Pancreas (tissue), 10 donors: ENCODE data around the gene EPHB3. TPM values are rescaled to one million over a fixed set of nuclear protein-coding genes. Genes with fewer than 3 reads are reported as not detected.

ENCODE experiments used
- ATAC-seq, 4 donors: fragments of 200-7000 bp; cut with Tn5 transposase; one replicate each; pipeline versions ENCODE4 v1.8.0 to v1.9.1; 2020; ENCODE audit warnings: mild to moderate bottlenecking in 4 of 4, moderate library complexity in 4 of 4
- DNase-seq, 6 donors: peaks; one replicate each; pipeline ENCODE4 v3.0.0-alpha.2; 2020
- FAIRE-seq: peaks from 2 replicates; lab custom pipeline; 2012; peaks lifted over from hg19 to GRCh38; lab: Jason Lieb, UNC
- H3K27ac ChIP-seq, 4 donors: fragments of 200-600 bp; sonication (generic); 1 replicate in 3 of 4; 2 replicates in 1 of 4; pipeline versions ENCODE4 v1.5.0 to v1.8.0; 2020
- H3K27me3 ChIP-seq, 4 donors: fragments of 200-600 bp; one replicate each; pipeline ENCODE4 v1.8.0; 2021
- H3K36me3 ChIP-seq, 3 donors: fragments of 200-600 bp; sonication (generic) in 1 of 3; one replicate each; pipeline versions ENCODE4 v1.5.0 to v1.8.0; 2020 to 2021
- H3K4me1 ChIP-seq, 3 donors: fragments of 200-600 bp; one replicate each; pipeline ENCODE4 v1.8.0; 2021
- H3K4me3 ChIP-seq, 4 donors: fragments of 200-600 bp; sonication (generic) in 2 of 4; one replicate each; pipeline versions ENCODE4 v1.5.0 to v1.8.0; 2020 to 2021
- H3K9me3 ChIP-seq, 4 donors: fragments of 200-600 bp; one replicate each; pipeline ENCODE4 v1.8.0; 2021
- WGBS, 2 donors: extraction: QIAGEN DNeasy Blood & Tissue Kit; methylation state at CpG; one replicate each; pipeline ENCODE4 v1.1.7; 2013; 5-methylcytosine and 5-hydroxymethylcytosine counted together
- intact Hi-C, 3 donors: fragments of 100-400 bp; cut with DNase I; formaldehyde crosslinking; loops; one replicate each; pipeline versions ENCODE4 v1.11.1 to v1.14.2; 2022
- polyA plus RNA-seq, 2 donors: library from polyadenylated mRNA; stranded (reverse); fragments of 200-250 nt; gene quantifications; one replicate each; pipeline ENCODE4 v1.2.3, GENCODE V29; 2013
- total RNA-seq, 6 donors: library from RNA; stranded (reverse); fragmentation: NEBNext Ultra II Directional in 4 of 6; extraction: Animal tissue kit (Norgen Biotek cat#: 25700) in 4 of 6; gene quantifications; one replicate each; pipeline versions ENCODE4 v1.2.1 to v1.2.4, GENCODE V29; 2021 to 2023
- TF ChIP-seq, protein P1 (sequence below), 4 donors: fragments of 200-600 bp; sonication (generic) in 3 of 4; IDR thresholded peaks; one replicate each; pipeline versions ENCODE4 v1.5.0 to v1.8.0; 2021; ENCODE audit warnings: antibody characterized with exemption in 4 of 4
- donor health status: healthy with polysubstance abuse.
- donor health status: DM: no; HTN: no; CAD: no; lungs with moderate emphysema.
- donor health status: DM: no; HTN: no; CAD: no.
- donor health status: control.
- donor health status: control.
- donor health status: Bipolar disorder and iron deficiency.
- donor health status: DM: yes; HTN: yes; CAD: no.
- donor health status: DM: no; HTN: no; CAD: no.
- donor health status: DM: no; HTN: no; CAD: no.
- donor health status: DM: yes; HTN: yes; CAD: no.

EPHB3 gene
- total and polyA plus RNA-seq, 8 donors: 5.8 to 17.3 (median 12.5) TPM

DNA sequence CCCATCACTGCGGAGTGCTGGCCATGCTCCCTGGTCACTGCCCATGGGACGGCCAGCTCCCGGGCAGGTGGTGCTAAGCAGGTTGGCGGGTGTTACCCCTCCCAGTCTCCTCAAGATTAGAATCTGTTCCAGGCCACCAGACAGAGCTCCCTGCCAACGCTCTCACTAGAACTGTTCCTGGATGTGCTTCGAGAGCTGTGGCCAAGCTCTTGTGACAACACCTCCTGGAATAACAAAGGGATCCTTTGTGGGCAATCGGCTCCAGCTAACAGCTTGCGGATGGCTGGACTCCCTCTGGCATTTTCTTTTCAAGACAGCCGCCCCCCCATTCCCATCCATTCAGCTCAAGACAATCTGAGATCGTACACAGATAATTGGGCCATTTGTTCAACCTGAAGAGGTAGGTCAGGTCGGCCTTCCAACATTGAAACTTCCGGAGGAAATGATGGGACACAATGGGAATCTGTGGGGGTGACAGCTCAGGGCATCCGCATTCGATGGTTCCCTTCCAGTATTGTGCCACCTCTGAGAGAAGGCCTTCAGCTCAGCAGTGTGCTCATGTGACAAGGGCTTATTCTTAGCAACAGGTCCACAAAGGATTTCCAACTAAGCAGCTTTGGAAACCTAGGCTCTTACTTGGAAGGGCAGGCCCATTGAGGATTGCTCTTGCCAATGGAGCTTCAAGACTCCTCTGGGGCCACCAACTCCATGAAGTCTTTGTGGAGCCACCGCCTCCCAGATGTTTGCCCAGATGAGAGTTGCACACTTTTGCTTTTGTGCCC, 11.6 kb upstream of the EPHB3 start:
- no peaks in the 10 kb centered on the region for H3K9me3 ChIP-seq
- WGBS, 2 donors: 59 to 63% methylated on average over 15 of the region's 15 CpGs
- no peaks in the 10 kb centered on the region for H3K27me3 ChIP-seq
- no peaks in the 10 kb centered on the region for H3K36me3 ChIP-seq
- ATAC-seq (peak; percentile 17 to 80 (median 52)), DNase-seq (peak in 1 of 6 donors; percentile 29), FAIRE-seq (no peak)
- H3K27ac ChIP-seq: no peak overlapping the region
- intact Hi-C loops: no loop called here
- TF ChIP-seq, protein P1, sequence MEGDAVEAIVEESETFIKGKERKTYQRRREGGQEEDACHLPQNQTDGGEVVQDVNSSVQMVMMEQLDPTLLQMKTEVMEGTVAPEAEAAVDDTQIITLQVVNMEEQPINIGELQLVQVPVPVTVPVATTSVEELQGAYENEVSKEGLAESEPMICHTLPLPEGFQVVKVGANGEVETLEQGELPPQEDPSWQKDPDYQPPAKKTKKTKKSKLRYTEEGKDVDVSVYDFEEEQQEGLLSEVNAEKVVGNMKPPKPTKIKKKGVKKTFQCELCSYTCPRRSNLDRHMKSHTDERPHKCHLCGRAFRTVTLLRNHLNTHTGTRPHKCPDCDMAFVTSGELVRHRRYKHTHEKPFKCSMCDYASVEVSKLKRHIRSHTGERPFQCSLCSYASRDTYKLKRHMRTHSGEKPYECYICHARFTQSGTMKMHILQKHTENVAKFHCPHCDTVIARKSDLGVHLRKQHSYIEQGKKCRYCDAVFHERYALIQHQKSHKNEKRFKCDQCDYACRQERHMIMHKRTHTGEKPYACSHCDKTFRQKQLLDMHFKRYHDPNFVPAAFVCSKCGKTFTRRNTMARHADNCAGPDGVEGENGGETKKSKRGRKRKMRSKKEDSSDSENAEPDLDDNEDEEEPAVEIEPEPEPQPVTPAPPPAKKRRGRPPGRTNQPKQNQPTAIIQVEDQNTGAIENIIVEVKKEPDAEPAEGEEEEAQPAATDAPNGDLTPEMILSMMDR (IDR thresholded peaks at IDR 0.05): no peak
- no peak overlapping the region for H3K4me3 ChIP-seq
- H3K4me1 ChIP-seq: no peaks in the 10 kb centered on the region

DNA sequence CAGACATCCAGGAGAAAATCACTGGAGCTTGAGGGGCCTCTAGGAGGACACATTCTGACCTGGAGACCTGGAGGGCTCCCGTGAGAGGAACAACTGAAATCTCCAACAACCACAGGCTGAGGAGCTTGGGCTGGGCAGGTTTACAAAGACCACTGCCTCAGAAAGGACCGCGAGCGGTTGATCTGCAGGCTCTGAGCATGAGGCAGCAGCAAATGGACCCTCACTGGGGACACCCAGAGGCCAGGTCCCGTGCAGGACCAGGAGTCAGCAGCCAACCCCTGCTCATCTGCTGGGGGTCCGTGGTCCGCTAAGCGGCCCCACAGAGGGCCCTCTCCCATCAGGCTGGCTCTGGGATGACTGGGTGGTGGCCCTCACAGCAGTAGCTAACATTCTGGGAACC, 10.5 kb upstream of the EPHB3 start:
- no peak for ATAC-seq
- TF ChIP-seq, protein P1 (IDR thresholded peaks at IDR 0.05): no peak
- Histone ChIP-seq H3K27me3 (no peaks in the 10 kb centered on the region), H3K4me1 (no peaks in the 10 kb centered on the region), H3K9me3 (no peaks in the 10 kb centered on the region), H3K4me3 (no peak overlapping the region), H3K27ac (no peak overlapping the region), H3K36me3 (no peaks in the 10 kb centered on the region)
- 82 to 83% methylated on average over 8 of the region's 8 CpGs for WGBS, 2 donors
- intact Hi-C loops: no loop called here
- no peak for FAIRE-seq
- no peak for DNase-seq

DNA sequence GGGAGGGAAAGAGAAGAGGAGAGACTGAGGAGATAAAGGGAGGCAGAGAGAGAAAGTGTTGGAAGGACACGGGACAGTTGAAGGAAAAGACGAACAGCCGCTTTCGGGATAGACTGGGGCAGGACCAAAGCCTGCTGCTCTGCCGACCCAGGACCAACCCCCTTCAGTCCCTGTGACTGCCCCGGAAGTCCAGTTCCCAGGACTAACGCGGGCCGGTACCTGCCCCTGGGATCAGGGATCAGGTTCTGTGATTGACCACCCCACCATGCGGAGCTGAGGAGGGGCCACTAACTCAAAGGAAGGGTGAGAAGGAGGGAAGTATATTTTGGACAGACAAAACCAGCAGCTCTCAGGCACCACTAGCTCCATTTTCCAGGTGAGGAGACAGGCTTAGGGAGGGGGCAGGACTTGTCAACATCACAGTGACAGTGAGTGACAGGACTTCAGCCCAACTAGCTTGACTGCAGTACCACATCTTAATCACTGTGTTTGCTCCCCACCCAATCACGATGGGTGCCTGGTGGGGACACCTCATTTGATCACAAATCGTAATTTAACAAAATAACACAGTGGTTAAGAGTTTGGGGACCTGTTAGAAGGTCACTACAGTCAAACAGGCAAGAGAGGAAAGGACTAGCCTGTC, 9.8 kb upstream of the EPHB3 start:
- TF ChIP-seq, protein P1 (IDR thresholded peaks at IDR 0.05): no peak
- ATAC-seq (no peak), DNase-seq (no peak), FAIRE-seq (no peak)
- intact Hi-C loops: no loop called here
- Histone ChIP-seq H3K9me3 (no peaks in the 10 kb centered on the region), H3K27me3 (no peaks in the 10 kb centered on the region), H3K4me3 (no peak overlapping the region), H3K27ac (no peak overlapping the region), H3K4me1 (no peaks in the 10 kb centered on the region), H3K36me3 (no peaks in the 10 kb centered on the region)
- 84 to 85% methylated on average over 12 of the region's 12 CpGs for WGBS, 2 donors

DNA sequence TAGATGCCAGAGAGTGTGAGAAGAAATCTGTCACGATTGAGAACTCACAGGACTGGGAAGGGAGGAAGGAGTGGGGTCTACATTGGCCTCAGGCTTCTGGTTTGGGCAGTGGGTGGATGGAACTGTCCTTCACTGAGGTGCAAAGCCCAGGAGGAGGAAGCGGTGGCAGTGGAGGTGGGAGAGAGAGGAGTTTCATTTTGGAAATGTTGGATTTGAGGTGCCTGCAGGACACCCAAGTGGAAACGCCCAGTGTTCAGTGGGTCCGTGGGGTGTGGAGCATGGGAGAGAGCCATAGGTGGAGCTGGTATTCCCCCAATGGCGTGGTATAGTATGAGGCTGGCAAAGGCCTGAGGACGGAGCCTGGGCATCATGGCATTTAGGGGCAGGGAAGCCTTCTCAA, 9.3 kb upstream of the EPHB3 start:
- WGBS, 2 donors: 78% methylated on average over 6 of the region's 6 CpGs
- no peaks in the 10 kb centered on the region for H3K27me3 ChIP-seq
- FAIRE-seq: no peak

More for the DNA sequence above, 9.3 kb upstream of the EPHB3 start:
- Histone ChIP-seq H3K27ac (no peak overlapping the region), H3K9me3 (no peaks in the 10 kb centered on the region), H3K36me3 (no peaks in the 10 kb centered on the region), H3K4me1 (no peaks in the 10 kb centered on the region), H3K4me3 (no peak overlapping the region)
- DNase-seq (no peak), ATAC-seq (no peak)
- intact Hi-C loops: no loop called here
- TF ChIP-seq, protein P1 (IDR thresholded peaks at IDR 0.05): no peak
